GM19395 (cell line): ENCODE data around the gene TRMT112.
A peak's percentile ranks its signal among the peaks of the same experiment; 100 is the strongest.
"Not testable (repeated sequence)": the region's sequence is repeated elsewhere in the genome, so short reads cannot be mapped to it uniquely, and the experiment has no call there.

ENCODE experiments used
- ATAC-seq: cut with Tn5 transposase; IDR thresholded peaks from one replicate; pipeline ENCODE4 v1.9.1; 2021; ENCODE audit warnings: mild to moderate bottlenecking, moderate library complexity; ENCODE audit not compliant: unreplicated experiment

The TRMT112 gene

DNA sequence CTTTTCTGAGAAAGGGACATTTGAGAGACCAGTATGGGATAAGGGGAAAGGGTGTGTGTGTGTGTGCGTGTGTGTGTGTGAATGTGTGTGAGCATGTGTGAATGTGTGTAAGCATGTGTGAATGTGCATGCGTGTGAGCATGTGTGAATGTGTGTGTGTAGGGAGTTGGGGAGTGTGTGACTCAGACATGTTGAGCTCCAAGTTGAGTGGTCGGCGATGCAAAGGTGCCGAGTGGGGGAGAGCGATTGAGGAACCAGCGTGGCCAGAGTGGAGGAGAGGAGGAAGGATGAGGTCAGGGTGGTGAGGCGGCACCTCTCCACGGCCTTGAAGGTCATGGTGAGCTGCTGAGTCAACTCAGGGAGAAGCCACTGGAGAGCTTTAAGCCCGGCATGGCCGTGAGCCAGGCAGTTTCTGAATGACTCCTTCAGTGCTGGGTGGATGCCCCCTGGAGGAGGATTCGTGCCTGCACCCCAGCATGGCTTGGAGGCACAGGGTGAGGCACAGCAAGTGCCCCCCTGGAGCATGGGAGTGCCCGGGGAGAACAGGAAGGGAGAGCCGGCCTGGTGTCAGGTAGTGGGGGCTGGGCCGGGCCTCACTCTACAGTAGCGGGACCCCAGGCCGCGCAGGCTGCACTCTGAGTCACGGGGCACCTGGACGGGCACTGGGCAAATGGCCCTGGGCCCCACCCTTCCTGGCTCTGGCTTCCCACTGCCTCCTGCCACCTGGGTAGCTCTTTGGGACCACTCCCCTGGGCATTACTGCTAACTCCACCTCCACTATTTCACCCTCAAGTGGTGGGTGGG, 14.4 kb upstream of the TRMT112 start:
- ATAC-seq: peak; percentile 51

- no peak for ATAC-seq
Observed at GRCh38 chr11:64330888-64331287, 13.5 kb upstream of the TRMT112 start.

GRCh38 chr11:64327993-64328392, 10.6 kb upstream of the TRMT112 start:
- ATAC-seq: no peak

GRCh38 chr11:64327375-64327774, 10.0 kb upstream of the TRMT112 start:
- ATAC-seq: no peak

GRCh38 chr11:64324692-64325469, 7.5 kb upstream of the TRMT112 start:
- ATAC-seq: no peak

DNA sequence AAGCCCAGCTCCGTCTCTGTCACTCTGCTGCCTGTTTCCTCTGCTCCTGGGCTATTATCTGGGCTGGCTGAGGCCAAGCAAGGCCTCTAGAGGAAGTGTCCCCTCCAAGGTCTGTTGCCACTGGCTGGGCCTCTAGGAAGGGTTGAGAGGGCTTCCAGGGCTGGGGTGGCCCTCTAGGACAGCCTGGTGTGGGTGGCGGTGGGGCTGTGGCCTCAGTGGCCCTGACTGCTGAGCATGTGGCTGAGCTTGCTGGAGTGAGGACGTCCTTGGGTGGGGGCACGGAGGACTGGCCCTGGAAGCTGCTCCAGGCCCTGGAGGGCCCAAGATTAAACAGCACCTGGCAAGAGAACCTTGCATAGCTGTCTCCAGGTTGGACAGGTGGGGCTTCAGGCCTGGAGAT, 6.6 kb upstream of the TRMT112 start:
- ATAC-seq: not testable (repeated sequence)

- no peak for ATAC-seq
Observed at GRCh38 chr11:64323373-64323772, 6.0 kb upstream of the TRMT112 start.

DNA sequence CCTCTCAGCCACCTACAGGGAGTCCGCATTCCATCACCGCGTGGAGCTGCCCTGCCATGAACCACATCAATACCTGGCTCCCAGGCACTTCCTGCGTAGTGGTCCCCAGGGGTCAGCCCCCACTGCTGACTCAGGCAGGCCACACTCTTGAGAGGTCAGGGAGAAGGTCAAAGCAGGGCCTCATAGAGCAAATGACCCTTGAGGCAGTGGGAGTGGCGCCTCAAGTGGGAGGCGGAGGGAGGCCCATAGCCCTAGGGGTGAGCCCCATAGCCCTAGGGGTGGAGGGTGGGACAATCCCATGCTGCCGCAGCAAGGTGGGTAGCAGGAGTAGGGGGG, 5.5 kb upstream of the TRMT112 start:
- ATAC-seq: no peak

GRCh38 chr11:64321533-64321932, 4.2 kb upstream of the TRMT112 start:
- no peak for ATAC-seq

- ATAC-seq: no peak
Observed at GRCh38 chr11:64321026-64321425, 3.7 kb upstream of the TRMT112 start.

- no peak for ATAC-seq
Observed at GRCh38 chr11:64320556-64320955, 3.2 kb upstream of the TRMT112 start.

DNA sequence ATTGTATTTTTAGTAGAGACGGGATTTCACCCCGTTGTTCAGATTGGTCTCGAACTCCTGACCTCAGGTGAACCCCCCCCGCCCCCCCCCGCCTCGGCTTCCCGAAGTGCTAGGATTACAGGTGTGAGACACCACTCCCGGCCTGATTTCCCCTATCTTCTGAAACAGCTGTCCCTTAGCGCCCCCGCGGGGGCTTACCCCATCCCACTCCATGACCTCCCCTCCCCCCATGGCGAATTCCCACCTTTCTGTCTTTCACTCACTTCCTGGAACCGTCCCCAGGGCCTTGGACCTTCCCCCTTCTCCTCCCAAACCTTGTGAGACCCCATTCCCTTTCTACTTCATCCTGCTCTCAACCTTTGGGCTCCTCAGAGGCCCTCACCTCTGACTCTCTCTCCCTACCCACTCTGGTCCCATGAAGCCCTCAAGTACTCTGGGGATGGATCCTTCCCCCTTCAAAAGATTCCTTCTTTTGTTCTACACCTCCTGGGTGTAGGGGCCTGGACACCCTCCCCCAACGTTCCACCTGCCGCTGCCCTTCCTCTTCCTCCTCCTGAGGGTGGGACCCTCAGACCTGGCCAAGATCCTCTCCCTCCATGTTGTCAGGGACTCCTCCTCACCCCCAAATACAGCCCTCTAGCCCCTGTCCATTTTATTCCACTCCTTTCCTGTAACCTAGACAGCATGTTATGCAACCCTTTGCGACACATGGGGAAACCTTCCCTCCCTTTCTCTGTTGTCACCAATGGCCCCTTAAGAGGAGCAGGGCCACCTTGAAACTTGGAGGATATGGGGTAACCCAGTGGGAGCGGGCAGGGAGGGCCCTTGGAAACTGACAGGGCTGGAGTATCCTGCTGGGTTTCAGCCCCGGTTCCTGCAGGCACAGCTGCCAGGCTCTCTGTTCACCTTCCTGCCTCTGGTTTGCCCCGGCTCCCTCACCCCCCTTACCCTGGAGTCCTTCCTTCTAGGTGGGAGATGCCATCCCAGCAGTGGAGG, 1.7 kb upstream of the TRMT112 start:
- ATAC-seq: no peak

GRCh38 chr11:64317961-64318765, 804 bp upstream of the TRMT112 start, which contains the start of gene PRDX5:
Gene PRDX5 (plus strand): TSS chr11:64318121. CDS start chr11:64318216, 95 bp downstream.
- peak; percentile 66 for ATAC-seq

- peak; percentile 1 for ATAC-seq
Observed at GRCh38 chr11:64316672-64317324, 561 bp downstream of the TRMT112 start.

- ATAC-seq: not testable (repeated sequence)
Observed at GRCh38 chr11:64315667-64316526, 1.5 kb downstream of the TRMT112 start.

- no peak for ATAC-seq
Observed at GRCh38 chr11:64314805-64315561, 2.4 kb downstream of the TRMT112 start.

GRCh38 chr11:64314146-64314804, 3.1 kb downstream of the TRMT112 start:
- ATAC-seq: no peak
